Transverse colon (tissue), 4 donors: Measurements from ENCODE around the gene ZNF140. TPM values are rescaled to one million over a fixed set of nuclear protein-coding genes. Genes with fewer than 3 reads are reported as not detected.

Source experiments
- DNase-seq: peaks from one replicate; pipeline ENCODE4 v3.0.0-alpha.2; 2019
- H3K27ac ChIP-seq, 4 donors: fragments of 200-600 bp; sonication (generic); 2 replicates each; pipeline ENCODE4 v1.5.1; 2016 to 2018; ENCODE audit warnings: inconsistent platforms in 4 of 4
- H3K27me3 ChIP-seq: fragments of 200-600 bp; sonication (generic); 2 replicates; pipeline ENCODE4 v1.5.1; 2017; ENCODE audit warnings: inconsistent platforms
- H3K36me3 ChIP-seq, 4 donors: fragments of 200-600 bp; sonication (generic); 2 replicates each; pipeline ENCODE4 v1.5.1; 2017 to 2019; ENCODE audit warnings: inconsistent platforms in 4 of 4
- H3K4me1 ChIP-seq, 4 donors: fragments of 200-600 bp; sonication (generic); 2 replicates each; pipeline ENCODE4 v1.5.1; 2017 to 2020; ENCODE audit warnings: inconsistent platforms in 4 of 4
- H3K4me3 ChIP-seq, 4 donors: fragments of 200-600 bp; sonication (generic); 1 replicate in 1 of 4; 2 replicates in 3 of 4; pipeline versions ENCODE4 v1.5.1 to v1.6.1; 2017 to 2019; ENCODE audit warnings: inconsistent platforms in 4 of 4
- H3K9me3 ChIP-seq, 2 donors: fragments of 200-600 bp; sonication (generic); 2 replicates each; pipeline ENCODE4 v1.5.1; 2017 to 2019; ENCODE audit warnings: inconsistent platforms in 2 of 2
- EP300 ChIP-seq: sonication (generic); formaldehyde crosslinking; IDR thresholded peaks from one replicate; pipeline ENCODE4 v1.6.1; 2017; ENCODE audit warnings: antibody characterized with exemption, low read depth
- POLR2A ChIP-seq: fragments of 450-650 bp; IDR thresholded peaks from one replicate; pipeline ENCODE4 v1.6.1; 2016; ENCODE audit warnings: antibody characterized with exemption, mild to moderate bottlenecking, moderate library complexity
- POLR2AphosphoS5 ChIP-seq, 3 donors: sonication (generic); formaldehyde crosslinking; IDR thresholded peaks; one replicate each; pipeline ENCODE4 v1.6.1; 2016; ENCODE audit warnings: antibody characterized with exemption in 3 of 3
- WGBS, 2 donors: methylation state at CpG; one replicate each; pipeline ENCODE4 v1.1.5; 2018; ENCODE audit warnings: low coverage in 1 of 2; 5-methylcytosine and 5-hydroxymethylcytosine counted together
- in situ Hi-C, 4 donors: fragments of 200-750 bp; cut with MboI; loops; one replicate each; pipeline versions ENCODE4 v1.15.0 to v1.15.1; 2017; ENCODE audit warnings: low sequenced_read_pairs in 3 of 4, low pct_ligation_motif_present in 1 of 4, low pct_unique_long_range_greater_than_20kb in 1 of 4
- intact Hi-C: fragments of 100-400 bp; cut with DNase I; formaldehyde crosslinking; loops from one replicate; pipeline ENCODE4 v1.15.1; 2023; ENCODE audit warnings: low total_unique reads
- total RNA-seq, 4 donors: library from RNA; depleted of rRNA; stranded (reverse); fragments of >200 nt; gene quantifications; one replicate each; pipeline ENCODE4 v1.1.0, GENCODE V29; 2016
- TF ChIP-seq, protein P1 (sequence below), 5 experiments: fragments of 200-600 bp in 3 of 5; fragments of 450-650 bp in 2 of 5; sonication (generic) in 3 of 5; IDR thresholded peaks; 1 replicate in 2 of 5; 2 replicates in 3 of 5; pipeline ENCODE4 v1.5.1; 2016 to 2017; ENCODE audit warnings: antibody characterized with exemption in 5 of 5, inconsistent platforms in 3 of 5, mild to moderate bottlenecking in 2 of 5, moderate library complexity in 1 of 5

Gene ZNF140
- total RNA-seq, 4 donors from 2014 or later: 13.8 to 35.6 (median 14.8) TPM

DNA sequence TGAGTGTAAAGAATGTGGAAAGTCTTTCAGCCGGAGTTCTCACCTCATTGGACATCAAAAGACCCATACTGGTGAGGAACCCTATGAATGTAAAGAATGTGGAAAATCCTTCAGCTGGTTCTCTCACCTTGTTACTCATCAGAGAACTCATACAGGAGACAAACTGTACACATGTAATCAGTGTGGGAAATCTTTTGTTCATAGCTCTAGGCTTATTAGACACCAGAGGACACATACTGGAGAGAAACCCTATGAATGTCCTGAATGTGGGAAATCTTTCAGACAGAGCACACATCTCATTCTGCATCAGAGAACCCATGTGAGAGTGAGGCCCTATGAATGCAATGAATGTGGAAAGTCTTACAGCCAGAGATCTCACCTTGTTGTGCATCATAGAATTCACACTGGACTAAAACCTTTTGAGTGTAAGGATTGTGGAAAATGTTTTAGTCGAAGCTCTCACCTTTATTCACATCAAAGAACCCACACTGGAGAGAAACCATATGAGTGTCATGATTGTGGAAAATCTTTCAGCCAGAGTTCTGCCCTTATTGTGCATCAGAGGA lies 75.5 kb downstream of the ZNF140 start:
- peaks cover 94 to 96% of the 10 kb centered on the region in 2 donors for H3K9me3 ChIP-seq
- no peak overlapping the region for H3K4me3 ChIP-seq
- H3K4me1 ChIP-seq: no peaks in the 10 kb centered on the region
- in situ Hi-C loops (no loop called here), intact Hi-C loops (no loop called here)
- peaks cover 10 to 74% (median 42%) of the 10 kb centered on the region in 4 donors for H3K36me3 ChIP-seq
- H3K27me3 ChIP-seq: no peaks in the 10 kb centered on the region
- TF ChIP-seq EP300 (no peak), POLR2AphosphoS5 (IDR thresholded peaks at IDR 0.05) (no peak), POLR2A (no peak)
- TF ChIP-seq, protein P1, sequence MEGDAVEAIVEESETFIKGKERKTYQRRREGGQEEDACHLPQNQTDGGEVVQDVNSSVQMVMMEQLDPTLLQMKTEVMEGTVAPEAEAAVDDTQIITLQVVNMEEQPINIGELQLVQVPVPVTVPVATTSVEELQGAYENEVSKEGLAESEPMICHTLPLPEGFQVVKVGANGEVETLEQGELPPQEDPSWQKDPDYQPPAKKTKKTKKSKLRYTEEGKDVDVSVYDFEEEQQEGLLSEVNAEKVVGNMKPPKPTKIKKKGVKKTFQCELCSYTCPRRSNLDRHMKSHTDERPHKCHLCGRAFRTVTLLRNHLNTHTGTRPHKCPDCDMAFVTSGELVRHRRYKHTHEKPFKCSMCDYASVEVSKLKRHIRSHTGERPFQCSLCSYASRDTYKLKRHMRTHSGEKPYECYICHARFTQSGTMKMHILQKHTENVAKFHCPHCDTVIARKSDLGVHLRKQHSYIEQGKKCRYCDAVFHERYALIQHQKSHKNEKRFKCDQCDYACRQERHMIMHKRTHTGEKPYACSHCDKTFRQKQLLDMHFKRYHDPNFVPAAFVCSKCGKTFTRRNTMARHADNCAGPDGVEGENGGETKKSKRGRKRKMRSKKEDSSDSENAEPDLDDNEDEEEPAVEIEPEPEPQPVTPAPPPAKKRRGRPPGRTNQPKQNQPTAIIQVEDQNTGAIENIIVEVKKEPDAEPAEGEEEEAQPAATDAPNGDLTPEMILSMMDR (IDR thresholded peaks at IDR 0.05): no peak
- 100% methylated on average over 1 to 2 of the region's 2 CpGs for WGBS, 2 donors
- DNase-seq: no peak
- H3K27ac ChIP-seq: no peak overlapping the region

Other genes starting within 250 kb of the ZNF140 start
- gene CHFR, start 193.3 kb upstream of the ZNF140 start, total RNA-seq: 100 to 1,000 TPM in 1 of 4 donors, 10 to 100 TPM in 3; 47.7 to 132 (median 61.9) TPM
- 10 to 100 TPM in 2 of 4 donors, 1 to 10 TPM in 2; 4.5 to 21.3 (median 10.3) TPM for gene ZNF605, start 124.6 kb upstream of the ZNF140 start, total RNA-seq
- 10 to 100 TPM; 12.7 to 26.3 (median 18.5) TPM for gene ZNF26, start 94.6 kb upstream of the ZNF140 start, total RNA-seq
- gene ZNF84, start 43.4 kb upstream of the ZNF140 start, total RNA-seq: 100 to 1,000 TPM in 1 of 4 donors, 10 to 100 TPM in 3; 16.2 to 144 (median 44.5) TPM
- 1 to 10 TPM; 1.4 to 3.8 (median 1.9) TPM for gene ZNF891, start 49.4 kb downstream of the ZNF140 start, total RNA-seq
- 10 to 100 TPM in 2 of 4 donors, 1 to 10 TPM in 2; 2.6 to 13.7 (median 10.7) TPM for gene ZNF10, start 49.7 kb downstream of the ZNF140 start, total RNA-seq
- 10 to 100 TPM; 12.2 to 30.3 (median 16.1) TPM for gene ZNF268, start 100.6 kb downstream of the ZNF140 start, total RNA-seq
- gene ANHX, start 155.0 kb downstream of the ZNF140 start, total RNA-seq: not detected